Measurements from ENCODE around the gene REV1. TPM values are rescaled to one million over a fixed set of nuclear protein-coding genes. Genes with fewer than 3 reads are reported as not detected.

REV1 gene
- total RNA-seq, 6 experiments from 2014 or later, result 17.0 to 19.2 (median 18.6) TPM

DNA sequence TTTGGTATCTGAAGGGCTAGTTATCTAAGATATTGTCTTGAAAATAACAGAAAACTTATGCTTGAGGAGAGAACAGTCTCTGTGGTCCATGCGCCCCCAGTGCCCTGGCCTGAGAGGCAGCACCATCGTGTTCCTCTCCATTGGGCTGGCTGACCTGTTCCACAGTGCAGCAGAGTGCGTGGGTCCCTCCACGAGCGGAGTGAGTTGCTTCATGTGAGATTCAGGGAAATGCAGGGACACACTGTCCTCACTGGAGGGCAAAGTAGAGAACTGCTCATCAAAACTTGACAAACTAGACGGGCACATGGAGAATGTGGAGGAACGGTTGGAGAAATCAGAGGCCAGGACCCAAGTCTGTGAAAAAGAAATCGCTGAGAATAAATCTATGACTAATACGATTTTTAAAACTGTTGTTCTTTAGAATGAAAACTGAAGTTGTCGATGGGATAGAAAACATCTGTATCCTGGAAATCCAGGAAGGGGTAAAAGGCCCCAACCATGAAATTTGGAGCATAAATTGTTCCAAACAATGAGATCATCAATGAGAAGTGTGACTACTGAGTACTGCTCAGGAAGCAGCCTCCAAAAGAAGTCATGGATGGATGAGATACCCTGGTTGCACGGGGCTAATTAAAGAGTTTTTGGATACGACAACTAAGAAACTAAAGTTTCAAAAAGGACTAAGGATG is 58.1 kb downstream of the REV1 start:
- no peak for DNase-seq
- Mint-ChIP-seq H3K4me1 (ENCODE audit: low read depth) (peaks cover 39% of the 10 kb centered on the region), H3K36me3 (ENCODE audit: low read depth) (peaks cover 33% of the 10 kb centered on the region), H3K4me3 (peak overlapping the region; percentile 14; the same call in 1 of the 2 replicates), H3K27ac (peak overlapping the region; percentile 86), H3K27me3 (ENCODE audit: insufficient read depth) (no peaks in the 10 kb centered on the region; the same call in 1 of the 2 replicates), H3K9me3 (no peaks in the 10 kb centered on the region)
- TF ChIP-seq, protein P1, sequence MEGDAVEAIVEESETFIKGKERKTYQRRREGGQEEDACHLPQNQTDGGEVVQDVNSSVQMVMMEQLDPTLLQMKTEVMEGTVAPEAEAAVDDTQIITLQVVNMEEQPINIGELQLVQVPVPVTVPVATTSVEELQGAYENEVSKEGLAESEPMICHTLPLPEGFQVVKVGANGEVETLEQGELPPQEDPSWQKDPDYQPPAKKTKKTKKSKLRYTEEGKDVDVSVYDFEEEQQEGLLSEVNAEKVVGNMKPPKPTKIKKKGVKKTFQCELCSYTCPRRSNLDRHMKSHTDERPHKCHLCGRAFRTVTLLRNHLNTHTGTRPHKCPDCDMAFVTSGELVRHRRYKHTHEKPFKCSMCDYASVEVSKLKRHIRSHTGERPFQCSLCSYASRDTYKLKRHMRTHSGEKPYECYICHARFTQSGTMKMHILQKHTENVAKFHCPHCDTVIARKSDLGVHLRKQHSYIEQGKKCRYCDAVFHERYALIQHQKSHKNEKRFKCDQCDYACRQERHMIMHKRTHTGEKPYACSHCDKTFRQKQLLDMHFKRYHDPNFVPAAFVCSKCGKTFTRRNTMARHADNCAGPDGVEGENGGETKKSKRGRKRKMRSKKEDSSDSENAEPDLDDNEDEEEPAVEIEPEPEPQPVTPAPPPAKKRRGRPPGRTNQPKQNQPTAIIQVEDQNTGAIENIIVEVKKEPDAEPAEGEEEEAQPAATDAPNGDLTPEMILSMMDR (IDR thresholded peaks at IDR 0.05), result no peak

DNA sequence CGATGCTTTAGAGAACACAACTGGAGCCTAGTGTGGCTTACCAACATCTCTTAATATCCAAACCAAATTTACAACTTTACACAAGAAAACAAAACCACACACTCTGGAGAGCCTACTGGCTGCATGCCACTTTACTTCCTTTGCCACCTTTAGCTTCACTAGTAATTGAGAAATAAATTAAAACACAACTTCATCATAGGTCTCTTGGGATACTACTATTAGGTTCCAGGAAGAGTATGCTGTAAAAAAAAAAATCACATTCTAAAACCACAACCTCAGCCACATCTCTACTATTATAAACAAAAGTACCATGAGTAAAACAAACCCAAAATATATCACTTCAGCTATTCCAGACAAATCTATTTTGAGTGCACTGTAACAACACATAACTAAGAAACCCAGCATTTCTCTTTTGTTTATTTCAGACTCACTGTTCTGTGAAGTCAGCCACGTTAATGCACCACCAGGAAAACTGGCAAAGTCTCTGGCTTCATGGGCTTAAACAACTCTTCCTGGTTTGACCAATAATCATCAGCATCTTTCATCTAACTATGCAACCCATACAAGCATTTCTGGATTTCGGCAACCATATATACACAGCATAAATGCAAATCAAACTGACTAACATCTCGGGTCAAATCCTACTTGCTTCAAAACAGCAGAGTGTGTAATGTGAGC is 59.1 kb downstream of the REV1 start:
- H3K4me3 Mint-ChIP-seq, result peak overlapping the region; percentile 64
- peak; percentile 77 for DNase-seq
- no peaks in the 10 kb centered on the region for H3K9me3 Mint-ChIP-seq
- H3K27ac Mint-ChIP-seq, result peak overlapping the region; percentile 86
- peaks cover 39% of the 10 kb centered on the region for H3K4me1 Mint-ChIP-seq (ENCODE audit: low read depth)
- TF ChIP-seq, protein P1 (IDR thresholded peaks at IDR 0.05), result no peak
- no peaks in the 10 kb centered on the region; the same call in 1 of the 2 replicates for H3K27me3 Mint-ChIP-seq (ENCODE audit: insufficient read depth)
- peaks cover 37% of the 10 kb centered on the region for H3K36me3 Mint-ChIP-seq (ENCODE audit: low read depth)

DNA sequence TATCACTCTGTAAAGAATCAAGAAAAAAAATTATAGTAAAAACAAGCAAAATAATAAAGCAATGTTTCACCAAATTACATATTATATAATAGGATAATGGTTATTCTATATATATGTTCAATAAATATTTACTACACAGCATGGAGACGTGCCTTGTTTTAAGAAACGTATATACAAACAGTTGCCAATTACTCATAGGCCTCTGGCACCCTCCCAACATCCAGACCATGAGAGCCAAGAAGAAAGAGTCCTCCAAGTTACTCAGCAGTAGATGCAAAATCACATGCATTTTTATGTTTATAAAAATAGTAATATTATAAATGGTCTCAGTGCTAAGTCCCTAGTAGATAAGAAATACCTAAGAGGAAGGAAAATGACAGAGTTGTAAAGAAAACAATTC is 64.8 kb downstream of the REV1 start:
- no peaks in the 10 kb centered on the region for H3K9me3 Mint-ChIP-seq
- H3K4me3 Mint-ChIP-seq, result no peak overlapping the region
- DNase-seq, result peak; percentile 81
- no peak overlapping the region for H3K27ac Mint-ChIP-seq
- peaks cover 29% of the 10 kb centered on the region for H3K4me1 Mint-ChIP-seq (ENCODE audit: low read depth)
- peaks cover 26% of the 10 kb centered on the region for H3K36me3 Mint-ChIP-seq (ENCODE audit: low read depth)
- TF ChIP-seq, protein P1 (IDR thresholded peaks at IDR 0.05), result no peak
- H3K27me3 Mint-ChIP-seq (ENCODE audit: insufficient read depth), result no peaks in the 10 kb centered on the region

DNA sequence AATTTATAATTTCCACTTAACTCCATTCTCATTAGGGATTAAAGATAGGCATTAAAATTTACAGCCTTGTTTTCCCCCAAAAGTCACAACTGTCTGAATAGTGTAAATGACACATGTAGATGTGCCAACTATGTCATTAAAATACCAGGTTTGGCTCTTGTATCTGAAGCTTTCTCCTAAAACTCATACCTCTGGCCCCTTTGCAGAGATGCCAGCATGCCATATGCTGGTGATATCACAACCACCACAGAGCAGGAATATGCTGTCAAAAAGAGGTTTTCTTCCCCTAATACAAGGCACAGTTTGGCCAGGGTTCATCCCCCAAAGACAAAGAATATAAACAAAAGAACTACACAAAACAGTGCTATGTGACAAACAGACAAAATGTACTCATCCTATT is 65.4 kb downstream of the REV1 start:
- Mint-ChIP-seq H3K9me3 (no peaks in the 10 kb centered on the region), H3K36me3 (ENCODE audit: low read depth) (peaks cover 29% of the 10 kb centered on the region), H3K4me1 (ENCODE audit: low read depth) (peaks cover 35% of the 10 kb centered on the region), H3K27me3 (ENCODE audit: insufficient read depth) (no peaks in the 10 kb centered on the region), H3K4me3 (no peak overlapping the region), H3K27ac (peak overlapping the region; percentile 28; the same call in 1 of the 2 replicates)
- TF ChIP-seq, protein P1 (IDR thresholded peaks at IDR 0.05), result no peak
- no peak for DNase-seq

DNA sequence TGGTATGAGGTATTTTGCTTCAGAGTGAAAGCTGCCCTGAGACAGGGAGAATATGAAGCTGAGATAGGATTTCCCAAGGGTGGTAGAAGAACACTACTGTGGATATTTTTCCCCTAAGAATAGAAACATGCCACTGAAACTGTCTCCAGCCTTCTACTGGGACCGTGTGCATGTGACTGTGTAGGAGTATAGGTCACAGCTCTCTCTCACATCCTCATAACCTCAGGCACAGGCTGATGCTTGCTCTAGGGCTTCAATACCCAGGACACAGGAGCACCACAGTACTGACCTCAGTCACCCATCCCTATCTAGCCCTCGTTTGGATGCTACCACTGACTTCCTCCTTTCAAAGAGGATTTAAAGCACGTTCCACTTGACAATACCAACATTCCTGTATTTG is 67.2 kb downstream of the REV1 start:
- Mint-ChIP-seq H3K4me1 (ENCODE audit: low read depth) (peaks cover 37% of the 10 kb centered on the region), H3K9me3 (no peaks in the 10 kb centered on the region), H3K27me3 (ENCODE audit: insufficient read depth) (peaks cover 3% of the 10 kb centered on the region; the same call in 1 of the 2 replicates), H3K27ac (no peak overlapping the region; the same call in 1 of the 2 replicates), H3K4me3 (no peak overlapping the region), H3K36me3 (ENCODE audit: low read depth) (peaks cover 44% of the 10 kb centered on the region)
- no peak for DNase-seq
- TF ChIP-seq, protein P1 (IDR thresholded peaks at IDR 0.05), result no peak
